ENCODE results near the gene MAN1C1.

DNA sequence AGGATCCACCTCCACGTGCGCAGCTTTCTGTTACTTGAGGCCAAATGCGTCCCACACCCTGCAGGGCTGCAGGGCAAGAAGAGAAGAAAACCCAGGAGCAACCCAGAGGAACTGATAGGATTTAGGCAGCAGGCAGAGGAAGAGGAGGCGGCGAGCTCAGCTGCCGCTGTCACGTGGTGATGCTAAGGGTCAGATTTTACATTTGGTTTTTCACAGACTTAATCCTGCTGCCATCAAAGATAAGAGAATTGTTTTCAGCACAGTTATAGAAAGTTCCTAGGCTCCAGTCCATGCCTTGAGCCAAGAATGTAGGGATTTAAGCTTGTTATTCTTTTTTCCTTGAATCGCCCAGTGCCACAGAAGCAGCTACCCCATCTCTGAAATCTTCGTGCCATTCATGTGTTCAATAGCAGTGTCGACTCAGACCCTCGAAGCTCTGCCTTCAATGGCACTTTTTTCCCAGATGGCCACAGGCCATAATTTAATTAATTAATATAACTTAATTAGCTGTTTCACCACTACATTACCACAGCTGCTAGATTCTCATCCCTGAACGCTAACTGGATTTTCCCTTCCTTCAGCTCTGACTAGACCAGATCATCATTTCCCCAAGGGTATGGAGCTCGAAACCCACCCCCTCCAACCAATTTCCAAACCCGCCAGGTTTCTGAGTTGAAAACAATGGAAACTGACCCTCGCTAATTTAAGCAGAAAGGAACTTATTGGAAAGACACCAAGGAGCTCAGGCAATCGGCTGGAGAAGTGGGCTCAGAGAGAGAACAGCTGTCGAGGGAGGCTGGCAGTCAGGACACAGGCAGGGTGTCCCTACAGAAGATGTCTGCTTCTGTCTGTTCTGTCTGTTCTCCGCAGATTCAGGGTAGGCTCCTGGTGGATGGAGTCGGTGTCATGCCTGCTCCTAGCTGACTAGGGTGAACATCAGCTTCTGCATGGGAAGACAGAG, 37.0 kb upstream of the MAN1C1 start:
- no peak for TF ChIP-seq SMC3 (IDR thresholded peaks at IDR 0.05; ENCODE audit: low read depth, low read length)
- no peak for TF ChIP-seq RFX5 (IDR thresholded peaks at IDR 0.05; ENCODE audit: low read length)
- TF ChIP-seq, protein P1, sequence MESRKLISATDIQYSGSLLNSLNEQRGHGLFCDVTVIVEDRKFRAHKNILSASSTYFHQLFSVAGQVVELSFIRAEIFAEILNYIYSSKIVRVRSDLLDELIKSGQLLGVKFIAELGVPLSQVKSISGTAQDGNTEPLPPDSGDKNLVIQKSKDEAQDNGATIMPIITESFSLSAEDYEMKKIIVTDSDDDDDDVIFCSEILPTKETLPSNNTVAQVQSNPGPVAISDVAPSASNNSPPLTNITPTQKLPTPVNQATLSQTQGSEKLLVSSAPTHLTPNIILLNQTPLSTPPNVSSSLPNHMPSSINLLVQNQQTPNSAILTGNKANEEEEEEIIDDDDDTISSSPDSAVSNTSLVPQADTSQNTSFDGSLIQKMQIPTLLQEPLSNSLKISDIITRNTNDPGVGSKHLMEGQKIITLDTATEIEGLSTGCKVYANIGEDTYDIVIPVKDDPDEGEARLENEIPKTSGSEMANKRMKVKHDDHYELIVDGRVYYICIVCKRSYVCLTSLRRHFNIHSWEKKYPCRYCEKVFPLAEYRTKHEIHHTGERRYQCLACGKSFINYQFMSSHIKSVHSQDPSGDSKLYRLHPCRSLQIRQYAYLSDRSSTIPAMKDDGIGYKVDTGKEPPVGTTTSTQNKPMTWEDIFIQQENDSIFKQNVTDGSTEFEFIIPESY (IDR thresholded peaks at IDR 0.05; ENCODE audit: borderline replicate concordance, low read depth) = no peak
- TF ChIP-seq RCOR1 (IDR thresholded peaks at IDR 0.05; ENCODE audit: low read length) = peak; percentile 64; the same call in 1 of the 2 replicates
- no peak for TF ChIP-seq GABPA (IDR thresholded peaks at IDR 0.05; ENCODE audit: low read depth)
- TF ChIP-seq, protein P2, sequence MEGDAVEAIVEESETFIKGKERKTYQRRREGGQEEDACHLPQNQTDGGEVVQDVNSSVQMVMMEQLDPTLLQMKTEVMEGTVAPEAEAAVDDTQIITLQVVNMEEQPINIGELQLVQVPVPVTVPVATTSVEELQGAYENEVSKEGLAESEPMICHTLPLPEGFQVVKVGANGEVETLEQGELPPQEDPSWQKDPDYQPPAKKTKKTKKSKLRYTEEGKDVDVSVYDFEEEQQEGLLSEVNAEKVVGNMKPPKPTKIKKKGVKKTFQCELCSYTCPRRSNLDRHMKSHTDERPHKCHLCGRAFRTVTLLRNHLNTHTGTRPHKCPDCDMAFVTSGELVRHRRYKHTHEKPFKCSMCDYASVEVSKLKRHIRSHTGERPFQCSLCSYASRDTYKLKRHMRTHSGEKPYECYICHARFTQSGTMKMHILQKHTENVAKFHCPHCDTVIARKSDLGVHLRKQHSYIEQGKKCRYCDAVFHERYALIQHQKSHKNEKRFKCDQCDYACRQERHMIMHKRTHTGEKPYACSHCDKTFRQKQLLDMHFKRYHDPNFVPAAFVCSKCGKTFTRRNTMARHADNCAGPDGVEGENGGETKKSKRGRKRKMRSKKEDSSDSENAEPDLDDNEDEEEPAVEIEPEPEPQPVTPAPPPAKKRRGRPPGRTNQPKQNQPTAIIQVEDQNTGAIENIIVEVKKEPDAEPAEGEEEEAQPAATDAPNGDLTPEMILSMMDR (IDR thresholded peaks at IDR 0.05) = no peak
